ENCODE data around the gene UBR4.

DNA sequence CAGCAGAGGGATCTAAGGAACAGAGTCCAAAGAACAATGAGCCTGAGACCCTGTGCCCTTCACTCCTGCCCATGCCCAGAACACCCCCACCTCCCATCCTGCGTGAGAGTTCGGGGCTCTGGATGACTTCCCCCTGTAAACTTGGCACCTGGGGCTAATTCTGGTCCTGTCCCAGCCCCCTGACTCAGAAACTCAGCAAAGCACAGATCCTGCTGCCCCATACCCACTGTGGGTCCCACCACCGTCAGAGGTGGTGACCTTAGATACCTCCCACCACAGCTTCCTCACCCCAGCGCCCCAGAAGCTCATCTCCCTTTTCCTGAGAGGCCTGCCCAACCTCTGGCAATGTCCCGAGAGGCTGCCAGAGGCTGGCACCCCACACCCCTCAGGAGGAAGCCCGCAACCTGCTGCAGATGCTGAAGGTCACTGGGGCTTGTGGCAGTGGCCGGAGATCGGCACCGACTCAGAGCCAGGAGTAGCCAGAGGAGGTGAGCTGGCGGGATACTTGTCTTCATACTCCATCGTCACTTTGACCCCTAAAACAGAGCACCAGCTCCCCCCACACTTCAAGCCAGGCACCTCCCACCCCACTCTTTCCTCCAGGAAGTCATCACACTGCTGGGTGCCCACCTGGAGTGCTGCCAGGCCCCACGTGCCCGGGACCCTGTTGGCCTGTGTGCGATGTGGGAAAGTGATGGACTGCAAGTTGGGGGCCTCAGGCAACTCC lies 142.0 kb downstream of the UBR4 start:
- no peak for TF ChIP-seq EP300 (IDR thresholded peaks at IDR 0.05; ENCODE audit: borderline replicate concordance)
- no peak for TF ChIP-seq RAD21 (IDR thresholded peaks at IDR 0.05; ENCODE audit: low read depth)
- no peak for TF ChIP-seq FOXM1 (IDR thresholded peaks at IDR 0.05; ENCODE audit: borderline replicate concordance, low read depth)
- TF ChIP-seq, protein P1, sequence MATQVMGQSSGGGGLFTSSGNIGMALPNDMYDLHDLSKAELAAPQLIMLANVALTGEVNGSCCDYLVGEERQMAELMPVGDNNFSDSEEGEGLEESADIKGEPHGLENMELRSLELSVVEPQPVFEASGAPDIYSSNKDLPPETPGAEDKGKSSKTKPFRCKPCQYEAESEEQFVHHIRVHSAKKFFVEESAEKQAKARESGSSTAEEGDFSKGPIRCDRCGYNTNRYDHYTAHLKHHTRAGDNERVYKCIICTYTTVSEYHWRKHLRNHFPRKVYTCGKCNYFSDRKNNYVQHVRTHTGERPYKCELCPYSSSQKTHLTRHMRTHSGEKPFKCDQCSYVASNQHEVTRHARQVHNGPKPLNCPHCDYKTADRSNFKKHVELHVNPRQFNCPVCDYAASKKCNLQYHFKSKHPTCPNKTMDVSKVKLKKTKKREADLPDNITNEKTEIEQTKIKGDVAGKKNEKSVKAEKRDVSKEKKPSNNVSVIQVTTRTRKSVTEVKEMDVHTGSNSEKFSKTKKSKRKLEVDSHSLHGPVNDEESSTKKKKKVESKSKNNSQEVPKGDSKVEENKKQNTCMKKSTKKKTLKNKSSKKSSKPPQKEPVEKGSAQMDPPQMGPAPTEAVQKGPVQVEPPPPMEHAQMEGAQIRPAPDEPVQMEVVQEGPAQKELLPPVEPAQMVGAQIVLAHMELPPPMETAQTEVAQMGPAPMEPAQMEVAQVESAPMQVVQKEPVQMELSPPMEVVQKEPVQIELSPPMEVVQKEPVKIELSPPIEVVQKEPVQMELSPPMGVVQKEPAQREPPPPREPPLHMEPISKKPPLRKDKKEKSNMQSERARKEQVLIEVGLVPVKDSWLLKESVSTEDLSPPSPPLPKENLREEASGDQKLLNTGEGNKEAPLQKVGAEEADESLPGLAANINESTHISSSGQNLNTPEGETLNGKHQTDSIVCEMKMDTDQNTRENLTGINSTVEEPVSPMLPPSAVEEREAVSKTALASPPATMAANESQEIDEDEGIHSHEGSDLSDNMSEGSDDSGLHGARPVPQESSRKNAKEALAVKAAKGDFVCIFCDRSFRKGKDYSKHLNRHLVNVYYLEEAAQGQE (IDR thresholded peaks at IDR 0.05; ENCODE audit: low read depth), result no peak
- TF ChIP-seq, protein P2, sequence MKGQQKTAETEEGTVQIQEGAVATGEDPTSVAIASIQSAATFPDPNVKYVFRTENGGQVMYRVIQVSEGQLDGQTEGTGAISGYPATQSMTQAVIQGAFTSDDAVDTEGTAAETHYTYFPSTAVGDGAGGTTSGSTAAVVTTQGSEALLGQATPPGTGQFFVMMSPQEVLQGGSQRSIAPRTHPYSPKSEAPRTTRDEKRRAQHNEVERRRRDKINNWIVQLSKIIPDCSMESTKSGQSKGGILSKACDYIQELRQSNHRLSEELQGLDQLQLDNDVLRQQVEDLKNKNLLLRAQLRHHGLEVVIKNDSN (IDR thresholded peaks at IDR 0.05), result no peak
- no peak for TF ChIP-seq CEBPB (IDR thresholded peaks at IDR 0.05)
- TF ChIP-seq, protein P3, sequence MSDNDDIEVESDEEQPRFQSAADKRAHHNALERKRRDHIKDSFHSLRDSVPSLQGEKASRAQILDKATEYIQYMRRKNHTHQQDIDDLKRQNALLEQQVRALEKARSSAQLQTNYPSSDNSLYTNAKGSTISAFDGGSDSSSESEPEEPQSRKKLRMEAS (IDR thresholded peaks at IDR 0.05), result no peak
- TF ChIP-seq CREB1 (IDR thresholded peaks at IDR 0.05; ENCODE audit: low read depth), result no peak
